K562 (cell line): ENCODE data around the gene PTPN13. TPM values are rescaled to one million over a fixed set of nuclear protein-coding genes. Genes with fewer than 3 reads are reported as not detected.

Experiments
- ATAC-seq: fragments of 200-7000 bp; cut with Tn5 transposase; 3 replicates; pipeline ENCODE4 v1.9.1; 2020; ENCODE audit warnings: moderate library complexity
- BruUV-seq: library from RNA; stranded (reverse); fragments of 400-500 nt; replicated peaks from 2 replicates; lab custom pipeline; 2021; lab: Mats Ljungman, UMichigan
- CTCF ChIA-PET: fragments of 300-600 bp; formaldehyde crosslinking; extraction: SDS; loops from one replicate; lab custom pipeline; 2021; ENCODE audit warnings: low intra/inter-chr PET ratio; lab: Yijun Ruan, JAX
- POLR2A ChIA-PET: fragments of 300-600, 350-650 bp; sonication (Branson Sonifier 250); formaldehyde crosslinking; extraction: SDS; loops from one replicate; lab custom pipeline; 2021; ENCODE audit warnings: antibody characterized with exemption, inconsistent platforms; lab: Yijun Ruan, JAX
- DNase-seq, 4 experiments: peaks; one replicate each; pipeline versions ENCODE4 v3.0.0 to v3.0.0-alpha.2; 2011 to 2018; ENCODE audit warnings: low spot score in 3 of 4, mixed read lengths in 3 of 4; ENCODE audit errors: extremely low read depth in 1 of 4
- FAIRE-seq: peaks from 2 replicates; lab custom pipeline; 2011; peaks lifted over from hg19 to GRCh38; lab: Jason Lieb, UNC
- H2AFZ ChIP-seq: 2 replicates; pipeline ENCODE4 v1.6.0; 2011; ENCODE audit warnings: low read depth, low read length, control low read depth, inconsistent platforms
- H3K27ac ChIP-seq: fragments of 200-600 bp; 3 replicates; pipeline ENCODE4 v1.8.0; 2011; ENCODE audit warnings: low read depth, mild to moderate bottlenecking, control low read depth, inconsistent platforms, low read length, moderate library complexity, mixed read lengths; ENCODE audit errors: extremely low read depth
- H3K27me3 ChIP-seq, 2 experiments: fragments of 300-600 bp in 1 of 2; 2 replicates in 1 of 2; 3 replicates in 1 of 2; pipeline versions ENCODE4 v1.6.0 to v1.8.0; 2011; ENCODE audit warnings: inconsistent platforms in 2 of 2, low read length in 2 of 2, mild to moderate bottlenecking in 1 of 2, mixed read lengths in 1 of 2, moderate library complexity in 1 of 2; ENCODE audit not compliant: control insufficient read depth in 2 of 2, insufficient read depth in 2 of 2
- H3K36me3 ChIP-seq: fragments of 300-600 bp; 3 replicates; pipeline ENCODE4 v1.8.0; 2011; ENCODE audit warnings: mild to moderate bottlenecking, low read length, inconsistent platforms; ENCODE audit not compliant: control insufficient read depth, insufficient read depth
- H3K4me1 ChIP-seq, 2 experiments: fragments of 200-600 bp in 1 of 2; replicated peaks in 1 of 2; 2 replicates in 1 of 2; 3 replicates in 1 of 2; pipeline versions ENCODE4 v1.5.1 to v1.8.0; 2011; ENCODE audit warnings: inconsistent platforms in 2 of 2, low read length in 2 of 2, mild to moderate bottlenecking in 1 of 2, mixed read lengths in 1 of 2, moderate library complexity in 1 of 2; ENCODE audit not compliant: control insufficient read depth in 2 of 2, insufficient read depth in 2 of 2
- H3K4me2 ChIP-seq: 2 replicates; pipeline ENCODE4 v1.6.1; 2011; ENCODE audit warnings: low read length, control low read depth, inconsistent platforms, mixed read lengths; ENCODE audit not compliant: insufficient read depth
- H3K4me3 ChIP-seq: fragments of 200-600 bp; sonication (generic), shearing (Covaris generic); 2 replicates; pipeline ENCODE4 v1.5.1; 2016; ENCODE audit warnings: control low read depth, inconsistent platforms
- H3K79me2 ChIP-seq: fragments of 200-600 bp; 3 replicates; pipeline ENCODE4 v1.8.0; 2011; ENCODE audit warnings: low read length, inconsistent platforms; ENCODE audit not compliant: control insufficient read depth, insufficient read depth
- H3K9ac ChIP-seq, 2 experiments: 2 replicates each; pipeline versions ENCODE4 v1.6.0 to v1.6.1; 2011; ENCODE audit warnings: low read depth in 2 of 2, low read length in 2 of 2, control low read depth in 1 of 2, inconsistent platforms in 1 of 2, mild to moderate bottlenecking in 1 of 2, mixed read lengths in 1 of 2; ENCODE audit not compliant: insufficient read depth in 1 of 2
- H3K9me1 ChIP-seq: one replicate; pipeline ENCODE4 v1.6.0; 2011; ENCODE audit warnings: inconsistent platforms, mild to moderate bottlenecking, low read length, moderate library complexity; ENCODE audit not compliant: control insufficient read depth, insufficient read depth
- H3K9me3 ChIP-seq: replicated peaks from 2 replicates; pipeline ENCODE4 v1.5.1; 2011; ENCODE audit warnings: low read depth, low read length, inconsistent platforms; ENCODE audit not compliant: control insufficient read depth, insufficient read depth
- H4K20me1 ChIP-seq: replicated peaks from 2 replicates; pipeline ENCODE4 v1.6.1; 2011; ENCODE audit warnings: low read length, inconsistent platforms, mixed read lengths; ENCODE audit not compliant: control insufficient read depth, insufficient read depth
- ARID2 ChIP-seq: fragments of 450-650 bp; IDR thresholded peaks from 2 replicates; pipeline ENCODE4 v1.6.1; 2017; ENCODE audit warnings: antibody characterized with exemption, mild to moderate bottlenecking
- BHLHE40 ChIP-seq: IDR thresholded peaks from 2 replicates; pipeline ENCODE4 v1.6.1; 2011; ENCODE audit warnings: low read length, improper control_type of control experiment
- RBM17 ChIP-seq: fragments of 200-400 bp; formaldehyde crosslinking; IDR thresholded peaks from 2 replicates; pipeline ENCODE4 v1.6.1; 2017; ENCODE audit warnings: low read depth, mild to moderate bottlenecking, low read length, borderline replicate concordance
- SMC3 ChIP-seq: conservative IDR thresholded peaks from 2 replicates; pipeline ENCODE4 v1.6.1; 2011; ENCODE audit warnings: low read depth, low read length, improper control_type of control experiment; ENCODE audit not compliant: insufficient read depth
- ZNF274 ChIP-seq: IDR thresholded peaks from 2 replicates; pipeline ENCODE4 v1.6.1; 2011; ENCODE audit warnings: low read depth, mild to moderate bottlenecking, low read length, moderate library complexity, borderline replicate concordance
- ZNF764 ChIP-seq: fragments of 250-450 bp; sonication (Bioruptor Pico); IDR thresholded peaks from 2 replicates; pipeline ENCODE4 v1.4.0; 2020; ENCODE audit warnings: low read depth, mild to moderate bottlenecking, moderate library complexity
- WGBS: fragments of 100-300 bp; shearing (Covaris generic); methylation state at CpG from one replicate; pipeline ENCODE4 v1.1.6; 2016; ENCODE audit warnings: low coverage, mixed read lengths; ENCODE audit not compliant: insufficient coverage; ENCODE audit errors: missing lambda C conversion rate; 5-methylcytosine and 5-hydroxymethylcytosine counted together
- in situ Hi-C: fragments of 300-500 bp; cut with MboI; formaldehyde crosslinking; loops from 4 replicates; pipeline ENCODE4 v1.15.0; 2018; ENCODE audit warnings: inconsistent platforms, mixed read lengths
- intact Hi-C: fragments of 100-400 bp; cut with micrococcal nuclease; formaldehyde crosslinking; loops from 2 replicates; pipeline ENCODE4 v1.14.2; 2022
- polyA plus RNA-seq, 8 experiments: library from polyadenylated mRNA; depleted of rRNA in 4 of 8; stranded (reverse) in 5 of 8; unstranded in 3 of 8; fragments of >200 nt; fragmentation: Nextera tagmentation in 2 of 8; fragmentation: Illumina TruSeq in 1 of 8; extraction: Ambion mirVana in 2 of 8; extraction: Trizol in 1 of 8; gene quantifications; 2 replicates each; pipeline versions ENCODE4 v1.2.1 to v1.2.3, GENCODE V29; 2011 to 2014; ENCODE audit warnings: inconsistent platforms in 1 of 8, missing spikeins in 1 of 8
- total RNA-seq, 7 experiments: library from RNA; depleted of rRNA in 6 of 7; stranded (reverse); fragments of >200 nt in 6 of 7; fragmentation: Illumina TruSeq in 2 of 7; extraction: Trizol in 2 of 7; gene quantifications; 2 replicates each; pipeline versions ENCODE4 v1.2.1 to v1.2.3, GENCODE V29; 2011 to 2021; ENCODE audit warnings: low replicate concordance in 1 of 7
- TF ChIP-seq, protein P1 (sequence below): sonication (generic); formaldehyde crosslinking; IDR thresholded peaks from 2 replicates; pipeline ENCODE4 v1.9.0; 2022; ENCODE audit warnings: mild to moderate bottlenecking, missing genetic modification reagents
- TF ChIP-seq, protein P2 (sequence below): fragments of 450-650 bp; IDR thresholded peaks from 2 replicates; pipeline ENCODE4 v1.6.1; 2014; ENCODE audit warnings: low read depth, mild to moderate bottlenecking, moderate library complexity, borderline replicate concordance

PTPN13 gene
- total and polyA plus RNA-seq, 9 of the 15 experiments (the other 6 are each of a cell fraction or from before 2014, with no cell fraction given), result 0.33 TPM; not detected in 8

DNA sequence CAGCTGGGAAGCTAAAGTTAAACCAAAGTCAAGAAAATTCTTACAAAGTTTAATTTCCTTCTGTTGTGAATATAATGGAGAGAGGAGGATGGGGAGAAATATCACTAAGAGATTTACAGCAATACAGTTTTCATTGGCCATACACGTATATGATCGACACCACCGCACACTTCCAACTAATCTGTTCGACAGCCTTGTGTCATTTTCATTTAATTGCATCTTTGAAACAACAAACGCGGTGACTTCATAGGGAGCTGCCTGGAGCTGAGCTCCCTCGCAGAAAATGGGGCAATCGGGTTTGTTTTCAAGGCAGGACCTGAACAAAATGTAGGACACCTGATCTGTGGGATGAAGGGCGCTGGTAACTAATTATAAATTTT lies 1.3 kb downstream of the PTPN13 start:
- Histone ChIP-seq H3K79me2 (no peaks in the 10 kb centered on the region), H3K4me1 (peaks cover 0 to 10% of the 10 kb centered on the region in 2 experiments; a peak in 2 of 5 replicates), H3K9ac (no peak overlapping the region), H4K20me1 (no peaks in the 10 kb centered on the region), H3K27me3 (peaks cover 19 to 20% of the 10 kb centered on the region in 2 experiments), H2AFZ (no peak overlapping the region), H3K27ac (no peak overlapping the region), H3K4me3 (no peak overlapping the region), H3K9me3 (no peaks in the 10 kb centered on the region), H3K4me2 (no peak overlapping the region), H3K9me1 (no peaks in the 10 kb centered on the region), H3K36me3 (no peaks in the 10 kb centered on the region)
- no TSS peak for BruUV-seq
- DNase-seq, result no peak
- ChIA-PET POLR2A (no interaction called here), CTCF (no interaction called here)
- ATAC-seq, result no peak
- TF ChIP-seq, protein P1, sequence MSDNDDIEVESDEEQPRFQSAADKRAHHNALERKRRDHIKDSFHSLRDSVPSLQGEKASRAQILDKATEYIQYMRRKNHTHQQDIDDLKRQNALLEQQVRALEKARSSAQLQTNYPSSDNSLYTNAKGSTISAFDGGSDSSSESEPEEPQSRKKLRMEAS, result no peak
- TF ChIP-seq ZNF764 (CRISPR knock-in tag) (no peak), ZNF274 (no peak), ARID2 (no peak), RBM17 (no peak)
- in situ Hi-C loops, result no loop called here
- 2% methylated on average over 9 of the region's 9 CpGs for WGBS
- no peak for FAIRE-seq
- intact Hi-C loops, result no loop called here

DNA sequence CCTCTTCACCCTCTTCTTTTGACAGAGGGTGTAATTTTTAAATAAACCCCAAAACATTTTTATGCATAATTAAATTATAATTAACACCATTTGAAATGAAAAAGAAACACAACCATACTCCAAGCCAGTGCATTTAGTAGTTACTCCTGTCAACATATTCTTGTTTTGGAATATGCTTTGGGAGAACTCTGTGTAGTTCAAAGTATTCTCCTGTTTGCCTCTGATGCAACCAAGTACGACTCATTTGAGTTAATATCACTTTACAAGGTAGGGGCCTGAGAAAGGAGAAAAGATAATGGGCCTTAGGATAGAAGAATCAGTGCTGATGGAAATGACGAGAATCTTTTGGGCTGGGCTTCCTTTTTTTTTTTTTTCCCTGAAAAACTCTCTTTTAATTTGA lies 2.7 kb downstream of the PTPN13 start:
- POLR2A ChIA-PET, result no interaction called here
- H3K9me1 ChIP-seq, result no peaks in the 10 kb centered on the region
- TF ChIP-seq, protein P2, sequence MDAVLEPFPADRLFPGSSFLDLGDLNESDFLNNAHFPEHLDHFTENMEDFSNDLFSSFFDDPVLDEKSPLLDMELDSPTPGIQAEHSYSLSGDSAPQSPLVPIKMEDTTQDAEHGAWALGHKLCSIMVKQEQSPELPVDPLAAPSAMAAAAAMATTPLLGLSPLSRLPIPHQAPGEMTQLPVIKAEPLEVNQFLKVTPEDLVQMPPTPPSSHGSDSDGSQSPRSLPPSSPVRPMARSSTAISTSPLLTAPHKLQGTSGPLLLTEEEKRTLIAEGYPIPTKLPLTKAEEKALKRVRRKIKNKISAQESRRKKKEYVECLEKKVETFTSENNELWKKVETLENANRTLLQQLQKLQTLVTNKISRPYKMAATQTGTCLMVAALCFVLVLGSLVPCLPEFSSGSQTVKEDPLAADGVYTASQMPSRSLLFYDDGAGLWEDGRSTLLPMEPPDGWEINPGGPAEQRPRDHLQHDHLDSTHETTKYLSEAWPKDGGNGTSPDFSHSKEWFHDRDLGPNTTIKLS, result no peak
- TF ChIP-seq BHLHE40 (no peak), SMC3 (no peak)
- TF ChIP-seq, all 486 proteins: peak for 0
- Histone ChIP-seq H3K36me3 (no peaks in the 10 kb centered on the region), H3K4me3 (no peak overlapping the region), H3K4me1 (peaks cover 0 to 10% of the 10 kb centered on the region in 2 experiments; a peak in 2 of 5 replicates), H3K9me3 (no peaks in the 10 kb centered on the region), H3K27ac (no peak overlapping the region), H3K9ac (no peak overlapping the region), H2AFZ (no peak overlapping the region), H3K79me2 (no peaks in the 10 kb centered on the region), H4K20me1 (no peaks in the 10 kb centered on the region), H3K27me3 (peaks cover 19 to 20% of the 10 kb centered on the region in 2 experiments), H3K4me2 (no peak overlapping the region)
- DNase-seq, result no peak
- in situ Hi-C loops, result no loop called here
- WGBS, result 0% methylated on average over 2 of the region's 2 CpGs
- FAIRE-seq, result no peak
- no peak for ATAC-seq
- BruUV-seq, result no TSS peak
- CTCF ChIA-PET, result no interaction called here
- intact Hi-C loops, result no loop called here
